SK-N-SH (cell line): Measurements from ENCODE around the gene FAM221B. TPM values are rescaled to one million over a fixed set of nuclear protein-coding genes. Genes with fewer than 3 reads are reported as not detected.

Experiments used
- CTCF ChIA-PET: fragments of 300-600, 350-600 bp; formaldehyde crosslinking; extraction: SDS; loops from one replicate; lab custom pipeline; 2021; lab: Yijun Ruan, JAX
- POLR2A ChIA-PET: fragments of 350-600 bp; sonication (Branson Sonifier 250); formaldehyde crosslinking; extraction: SDS; loops from one replicate; lab custom pipeline; 2020; ENCODE audit warnings: antibody characterized with exemption, inconsistent platforms; lab: Yijun Ruan, JAX
- DNase-seq: peaks from one replicate; pipeline ENCODE4 v3.0.0; 2012
- H2AFZ ChIP-seq: fragments of 200-600 bp; sonication (generic); 2 replicates; pipeline ENCODE4 v1.8.1; 2016; ENCODE audit warnings: antibody characterized with exemption, mild to moderate bottlenecking, low read depth
- H3F3A ChIP-seq: fragments of 200-600 bp; sonication (generic); replicated peaks from 2 replicates; pipeline ENCODE3; 2016; ENCODE audit warnings: antibody characterized with exemption, mild to moderate bottlenecking; ENCODE audit not compliant: insufficient read depth
- H3K27ac ChIP-seq, 2 experiments: fragments of 200-500 bp in 1 of 2; fragments of 200-600 bp in 1 of 2; sonication (Bioruptor generic) in 1 of 2; sonication (generic), shearing (Covaris generic) in 1 of 2; 2 replicates each; pipeline versions ENCODE4 v1.5.1 to v1.6.1; 2014 to 2016; ENCODE audit warnings: low read depth in 2 of 2, inconsistent platforms in 1 of 2, low read length in 1 of 2, mild to moderate bottlenecking in 1 of 2, mixed read lengths in 1 of 2
- H3K27me3 ChIP-seq: fragments of 200-600 bp; sonication (generic), shearing (Covaris generic); 2 replicates; pipeline ENCODE4 v1.6.1; 2016; ENCODE audit warnings: mixed run types; ENCODE audit not compliant: insufficient read depth
- H3K36me3 ChIP-seq, 2 experiments: fragments of 200-500 bp in 1 of 2; fragments of 200-600 bp in 1 of 2; sonication (Bioruptor generic) in 1 of 2; sonication (generic) in 1 of 2; replicated peaks in 1 of 2; 2 replicates each; pipeline versions ENCODE3 to v1.5.1; 2014 to 2016; ENCODE audit warnings: low read length in 1 of 2, mild to moderate bottlenecking in 1 of 2; ENCODE audit not compliant: insufficient read depth in 2 of 2, control insufficient read depth in 1 of 2
- H3K4me1 ChIP-seq, 2 experiments: fragments of 200-500 bp in 1 of 2; fragments of 200-600 bp in 1 of 2; sonication (Bioruptor generic) in 1 of 2; sonication (generic), shearing (Covaris generic) in 1 of 2; 2 replicates each; pipeline versions ENCODE4 v1.5.1 to v1.6.1; 2014 to 2016; ENCODE audit warnings: low read depth in 1 of 2, low read length in 1 of 2, mixed run types in 1 of 2; ENCODE audit not compliant: insufficient read depth in 2 of 2, control insufficient read depth in 1 of 2
- H3K4me2 ChIP-seq: fragments of 200-600 bp; sonication (generic), shearing (Covaris generic); 2 replicates; pipeline ENCODE4 v1.6.1; 2017; ENCODE audit warnings: mixed run types
- H3K4me3 ChIP-seq, 2 experiments: fragments of 200-500 bp in 1 of 2; fragments of 200-600 bp in 1 of 2; sonication (Bioruptor generic) in 1 of 2; sonication (generic), shearing (Covaris generic) in 1 of 2; 2 replicates each; pipeline versions ENCODE4 v1.5.1 to v1.8.1; 2014 to 2016; ENCODE audit warnings: low read depth in 2 of 2, inconsistent platforms in 1 of 2, low read length in 1 of 2, mild to moderate bottlenecking in 1 of 2, mixed read lengths in 1 of 2, moderate library complexity in 1 of 2
- H3K79me2 ChIP-seq: fragments of 200-600 bp; sonication (generic); 2 replicates; pipeline ENCODE4 v1.8.1; 2017; ENCODE audit warnings: mild to moderate bottlenecking; ENCODE audit not compliant: insufficient read depth
- H3K9ac ChIP-seq: fragments of 200-600 bp; sonication (generic); 2 replicates; pipeline ENCODE4 v1.6.1; 2017; ENCODE audit warnings: mixed run types
- H3K9me2 ChIP-seq: fragments of 200-600 bp; sonication (generic); 2 replicates; pipeline ENCODE4 v1.6.1; 2017; ENCODE audit warnings: mixed run types
- H3K9me3 ChIP-seq: fragments of 200-600 bp; sonication (generic); 2 replicates; pipeline ENCODE4 v1.6.1; 2017; ENCODE audit warnings: mixed run types, mild to moderate bottlenecking, moderate library complexity
- H4K20me1 ChIP-seq: fragments of 200-600 bp; sonication (generic); 2 replicates; pipeline ENCODE4 v1.6.1; 2017; ENCODE audit warnings: mild to moderate bottlenecking, mixed run types; ENCODE audit not compliant: insufficient read depth
- CTCF ChIP-seq: fragments of 200-600 bp; sonication (generic); IDR thresholded peaks from 2 replicates; pipeline ENCODE4 v1.6.1; 2017; ENCODE audit warnings: antibody characterized with exemption, mild to moderate bottlenecking, moderate library complexity
- EZH2phosphoT487 ChIP-seq: fragments of 200-600 bp; sonication (generic); IDR thresholded peaks from 2 replicates; pipeline ENCODE4 v1.6.1; 2017; ENCODE audit warnings: low read depth, mixed run types, mild to moderate bottlenecking, antibody characterized with exemption, moderate library complexity, borderline replicate concordance
- FOXM1 ChIP-seq: IDR thresholded peaks from 2 replicates; pipeline ENCODE4 v1.4.0; 2012; ENCODE audit warnings: low read depth, mild to moderate bottlenecking
- GABPA ChIP-seq: IDR thresholded peaks from 2 replicates; pipeline ENCODE4 v1.4.0; 2012; ENCODE audit warnings: low read depth, mild to moderate bottlenecking
- MEF2A ChIP-seq: IDR thresholded peaks from 2 replicates; pipeline ENCODE4 v1.4.0; 2012; ENCODE audit warnings: low read depth, borderline replicate concordance
- POLR2AphosphoS5 ChIP-seq: IDR thresholded peaks from 2 replicates; pipeline ENCODE4 v1.6.1; 2012; ENCODE audit warnings: low read depth, low read length
- RFX5 ChIP-seq: IDR thresholded peaks from 2 replicates; pipeline ENCODE4 v1.6.1; 2012; ENCODE audit warnings: mild to moderate bottlenecking, improper control_type of control experiment, low read length
- SIN3A ChIP-seq: IDR thresholded peaks from 2 replicates; pipeline ENCODE4 v1.6.1; 2012; ENCODE audit warnings: low read depth, mild to moderate bottlenecking, low read length, moderate library complexity, borderline replicate concordance
- SMC3 ChIP-seq: IDR thresholded peaks from 2 replicates; pipeline ENCODE4 v1.6.1; 2012; ENCODE audit warnings: low read depth, low read length, improper control_type of control experiment
- TEAD4 ChIP-seq: IDR thresholded peaks from 2 replicates; pipeline ENCODE4 v1.4.0; 2012; ENCODE audit warnings: mild to moderate bottlenecking, borderline replicate concordance; ENCODE audit not compliant: insufficient read depth
- WGBS: methylation state at CpG from one replicate; pipeline ENCODE4 v1.1.6; 2017; ENCODE audit warnings: low lambda C conversion rate; 5-methylcytosine and 5-hydroxymethylcytosine counted together
- polyA plus RNA-seq, 3 experiments: library from polyadenylated mRNA; depleted of rRNA; stranded (reverse); fragments of >200 nt; gene quantifications; 2 replicates each; pipeline ENCODE4 v1.2.3, GENCODE V29; 2012
- TF ChIP-seq, protein P1 (sequence below): fragments of 150-350 bp; IDR thresholded peaks from 2 replicates; pipeline ENCODE4 v1.6.1; 2016; ENCODE audit warnings: mild to moderate bottlenecking, low read depth, low read length
- TF ChIP-seq, protein P2 (sequence below): IDR thresholded peaks from 2 replicates; pipeline ENCODE4; 2012

FAM221B gene
- polyA plus RNA-seq, 1 of the 3 experiments (the other 2 are of a cell fraction), result not detected

- TF ChIP-seq, protein P1, sequence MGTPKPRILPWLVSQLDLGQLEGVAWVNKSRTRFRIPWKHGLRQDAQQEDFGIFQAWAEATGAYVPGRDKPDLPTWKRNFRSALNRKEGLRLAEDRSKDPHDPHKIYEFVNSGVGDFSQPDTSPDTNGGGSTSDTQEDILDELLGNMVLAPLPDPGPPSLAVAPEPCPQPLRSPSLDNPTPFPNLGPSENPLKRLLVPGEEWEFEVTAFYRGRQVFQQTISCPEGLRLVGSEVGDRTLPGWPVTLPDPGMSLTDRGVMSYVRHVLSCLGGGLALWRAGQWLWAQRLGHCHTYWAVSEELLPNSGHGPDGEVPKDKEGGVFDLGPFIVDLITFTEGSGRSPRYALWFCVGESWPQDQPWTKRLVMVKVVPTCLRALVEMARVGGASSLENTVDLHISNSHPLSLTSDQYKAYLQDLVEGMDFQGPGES, result no peak
- TF ChIP-seq MEF2A (no peak), POLR2AphosphoS5 (no peak), CTCF (peak; percentile 25; the same call in 1 of the 2 replicates), SMC3 (no peak), GABPA (no peak)
- TF ChIP-seq, protein P2, sequence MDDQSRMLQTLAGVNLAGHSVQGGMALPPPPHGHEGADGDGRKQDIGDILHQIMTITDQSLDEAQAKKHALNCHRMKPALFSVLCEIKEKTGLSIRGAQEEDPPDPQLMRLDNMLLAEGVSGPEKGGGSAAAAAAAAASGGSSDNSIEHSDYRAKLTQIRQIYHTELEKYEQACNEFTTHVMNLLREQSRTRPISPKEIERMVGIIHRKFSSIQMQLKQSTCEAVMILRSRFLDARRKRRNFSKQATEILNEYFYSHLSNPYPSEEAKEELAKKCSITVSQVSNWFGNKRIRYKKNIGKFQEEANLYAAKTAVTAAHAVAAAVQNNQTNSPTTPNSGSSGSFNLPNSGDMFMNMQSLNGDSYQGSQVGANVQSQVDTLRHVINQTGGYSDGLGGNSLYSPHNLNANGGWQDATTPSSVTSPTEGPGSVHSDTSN, result no peak
- CTCF ChIA-PET, result interaction anchor here (0.8 to 2.6 kb wide), 7 partner anchors 9 to 45 kb away, joined by 3 to 21 read pairs (median 4); no protein-coding TSS in a partner anchor
These were observed 6.7 kb upstream of the FAM221B start for GRCh38 chr9:35835216-35835632.

GRCh38 chr9:35834260-35835215, 6.0 kb upstream of the FAM221B start:
- Histone ChIP-seq H3K9me3 (no peaks in the 10 kb centered on the region), H3K27ac (no peak overlapping the region), H4K20me1 (no peaks in the 10 kb centered on the region), H2AFZ (no peak overlapping the region), H3K9me2 (no peaks in the 10 kb centered on the region), H3F3A (no peaks in the 10 kb centered on the region), H3K4me2 (no peak overlapping the region), H3K4me3 (no peak overlapping the region), H3K4me1 (peaks cover 4 to 17% of the 10 kb centered on the region in 2 experiments; a peak in 1 of 4 replicates), H3K9ac (no peak overlapping the region), H3K27me3 (no peaks in the 10 kb centered on the region), H3K79me2 (no peaks in the 10 kb centered on the region), H3K36me3 (no peaks in the 10 kb centered on the region)
- DNase-seq, result no peak
- TF ChIP-seq RFX5 (no peak), FOXM1 (no peak), TEAD4 (no peak), EZH2phosphoT487 (no peak), SIN3A (no peak)
- TF ChIP-seq, protein P1, result no peak
- ChIA-PET POLR2A (no interaction called here), CTCF (interaction anchor here (1.1 to 2.8 kb wide), 6 partner anchors 9 to 99 kb away, joined by 3 to 21 read pairs (median 4); no protein-coding TSS in a partner anchor)
- WGBS, result 90% methylated on average over 14 of the region's 14 CpGs

More at GRCh38 chr9:35835216-35835632, 6.7 kb upstream of the FAM221B start:
- H3K9ac ChIP-seq, result no peak overlapping the region
- H3K36me3 ChIP-seq, result no peaks in the 10 kb centered on the region
- WGBS, result 80% methylated on average over 3 of the region's 3 CpGs
- no peak for DNase-seq
- H3K9me2 ChIP-seq, result no peaks in the 10 kb centered on the region
- H3K4me3 ChIP-seq, result no peak overlapping the region
- no peak overlapping the region for H3K27ac ChIP-seq
- H3K79me2 ChIP-seq, result no peaks in the 10 kb centered on the region
- H4K20me1 ChIP-seq, result no peaks in the 10 kb centered on the region
- no peaks in the 10 kb centered on the region for H3K9me3 ChIP-seq
- POLR2A ChIA-PET, result no interaction called here
- H3K27me3 ChIP-seq, result no peaks in the 10 kb centered on the region
- H3K4me1 ChIP-seq, result peaks cover 0 to 11% of the 10 kb centered on the region in 2 experiments; a peak in 1 of 4 replicates
- H2AFZ ChIP-seq, result no peak overlapping the region
- no peak overlapping the region for H3K4me2 ChIP-seq
- H3F3A ChIP-seq, result no peaks in the 10 kb centered on the region
